Measurements from ENCODE around the gene ITGAV. TPM values are rescaled to one million over a fixed set of nuclear protein-coding genes. Genes with fewer than 3 reads are reported as not detected.

Gene ITGAV
- total and polyA plus RNA-seq, 8 donors = 53.6 to 175 (median 57.6) TPM

- intact Hi-C loops (cut with DNase I) = no loop called here
- peak; percentile 79 for ATAC-seq
- TF ChIP-seq, protein P1, sequence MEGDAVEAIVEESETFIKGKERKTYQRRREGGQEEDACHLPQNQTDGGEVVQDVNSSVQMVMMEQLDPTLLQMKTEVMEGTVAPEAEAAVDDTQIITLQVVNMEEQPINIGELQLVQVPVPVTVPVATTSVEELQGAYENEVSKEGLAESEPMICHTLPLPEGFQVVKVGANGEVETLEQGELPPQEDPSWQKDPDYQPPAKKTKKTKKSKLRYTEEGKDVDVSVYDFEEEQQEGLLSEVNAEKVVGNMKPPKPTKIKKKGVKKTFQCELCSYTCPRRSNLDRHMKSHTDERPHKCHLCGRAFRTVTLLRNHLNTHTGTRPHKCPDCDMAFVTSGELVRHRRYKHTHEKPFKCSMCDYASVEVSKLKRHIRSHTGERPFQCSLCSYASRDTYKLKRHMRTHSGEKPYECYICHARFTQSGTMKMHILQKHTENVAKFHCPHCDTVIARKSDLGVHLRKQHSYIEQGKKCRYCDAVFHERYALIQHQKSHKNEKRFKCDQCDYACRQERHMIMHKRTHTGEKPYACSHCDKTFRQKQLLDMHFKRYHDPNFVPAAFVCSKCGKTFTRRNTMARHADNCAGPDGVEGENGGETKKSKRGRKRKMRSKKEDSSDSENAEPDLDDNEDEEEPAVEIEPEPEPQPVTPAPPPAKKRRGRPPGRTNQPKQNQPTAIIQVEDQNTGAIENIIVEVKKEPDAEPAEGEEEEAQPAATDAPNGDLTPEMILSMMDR (IDR thresholded peaks at IDR 0.05) = no peak
- H3K9me3 ChIP-seq = no peaks in the 10 kb centered on the region
- H3K36me3 ChIP-seq = no peaks in the 10 kb centered on the region
- no peaks in the 10 kb centered on the region for H3K27me3 ChIP-seq
- peak in 1 of 4 donors; percentile 6 for DNase-seq
- peak overlapping the region; percentile 74 to 86 for H3K27ac ChIP-seq
- H3K4me1 ChIP-seq = peaks cover 21 to 27% of the 10 kb centered on the region in 2 donors
- no peak overlapping the region for H3K4me3 ChIP-seq
Measured at GRCh38 chr2:186544255-186544675, 45.6 kb upstream of the ITGAV start.

DNA sequence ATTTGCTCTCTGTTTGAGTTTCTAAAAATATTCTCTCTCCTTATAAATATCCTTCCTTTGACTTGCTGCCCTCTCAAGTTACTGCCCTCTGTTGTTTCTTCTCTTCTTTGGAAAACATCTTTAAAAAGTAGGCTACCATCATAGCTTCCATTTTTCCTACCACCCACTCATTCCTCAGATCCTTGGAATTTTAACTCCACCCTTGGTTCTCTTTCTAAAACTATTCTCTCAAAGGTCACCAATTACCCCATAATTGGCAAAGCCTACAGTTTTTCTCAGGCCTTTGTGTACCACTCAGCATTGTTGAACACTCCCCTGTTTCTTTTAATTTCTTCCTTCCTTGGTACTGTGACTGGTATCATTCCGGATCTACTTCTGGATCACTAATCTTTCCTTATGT, 43.0 kb upstream of the ITGAV start:
- DNase-seq = no peak
- Histone ChIP-seq H3K9me3 (no peaks in the 10 kb centered on the region), H3K27me3 (no peaks in the 10 kb centered on the region), H3K27ac (no peak overlapping the region), H3K36me3 (no peaks in the 10 kb centered on the region), H3K4me3 (no peak overlapping the region), H3K4me1 (peaks cover 21 to 27% of the 10 kb centered on the region in 2 donors)
- TF ChIP-seq, protein P1 (IDR thresholded peaks at IDR 0.05) = no peak
- no peak for ATAC-seq
- intact Hi-C loops (cut with DNase I) = no loop called here

DNA sequence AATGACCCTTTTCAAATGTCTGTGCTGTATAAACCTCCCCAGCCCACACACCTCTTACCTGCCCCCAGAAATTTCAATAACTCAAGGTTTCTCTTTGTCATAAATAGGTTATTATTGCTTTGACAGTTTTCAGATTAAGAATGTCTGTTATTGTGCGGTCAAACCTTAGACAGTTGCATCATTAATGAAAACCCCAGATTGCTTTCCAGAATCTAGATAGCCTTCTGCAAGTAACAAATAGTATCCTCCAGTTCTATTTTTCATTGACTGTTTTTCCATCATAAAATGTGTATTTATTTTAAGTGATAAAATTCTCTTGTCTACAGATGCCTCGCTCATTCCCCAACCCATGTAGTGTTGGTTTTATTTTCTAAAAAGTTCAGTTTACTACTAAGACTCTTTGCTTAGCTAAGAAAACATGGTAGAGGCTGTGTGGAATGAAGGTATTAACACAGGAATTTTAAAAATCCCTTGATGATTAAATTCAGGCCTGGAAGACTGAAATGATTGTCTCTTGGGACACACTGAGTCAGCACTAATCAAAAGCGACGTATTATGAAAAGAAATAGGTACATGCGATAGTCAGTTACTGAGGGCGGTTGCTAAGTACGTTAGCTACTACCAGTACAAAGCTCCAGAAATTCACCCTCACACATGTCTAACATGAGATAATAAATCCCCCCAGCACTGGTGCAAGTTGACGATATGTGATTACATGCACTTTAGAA, 38.4 kb upstream of the ITGAV start:
- intact Hi-C loops (cut with DNase I) = no loop called here
- H3K4me3 ChIP-seq = no peak overlapping the region
- H3K9me3 ChIP-seq = no peaks in the 10 kb centered on the region
- no peaks in the 10 kb centered on the region for H3K27me3 ChIP-seq
- H3K27ac ChIP-seq = no peak overlapping the region
- H3K36me3 ChIP-seq = no peaks in the 10 kb centered on the region
- peaks cover 0 to 4% of the 10 kb centered on the region in 2 donors for H3K4me1 ChIP-seq
- DNase-seq = no peak
- no peak for ATAC-seq
- TF ChIP-seq, protein P1 (IDR thresholded peaks at IDR 0.05) = no peak

DNA sequence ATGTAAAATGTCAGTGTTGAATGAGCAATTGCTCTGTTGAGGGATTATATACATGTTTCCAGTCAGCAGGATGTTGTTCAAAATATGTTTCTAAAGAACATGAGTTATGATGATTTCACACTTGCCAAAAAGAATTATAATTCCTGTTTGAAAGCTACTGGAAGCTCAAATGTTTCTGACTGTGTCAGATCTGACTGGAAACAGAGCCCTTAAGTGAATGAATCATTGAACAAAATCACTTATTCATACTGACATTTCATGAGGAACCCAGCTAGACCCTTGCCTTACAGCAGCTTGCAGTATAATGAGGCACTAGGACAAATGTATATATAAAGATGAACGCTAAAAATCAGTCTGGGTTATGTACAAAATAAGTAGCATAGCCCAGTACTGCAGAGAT, 35.4 kb upstream of the ITGAV start:
- TF ChIP-seq, protein P1 (IDR thresholded peaks at IDR 0.05) = no peak

DNA sequence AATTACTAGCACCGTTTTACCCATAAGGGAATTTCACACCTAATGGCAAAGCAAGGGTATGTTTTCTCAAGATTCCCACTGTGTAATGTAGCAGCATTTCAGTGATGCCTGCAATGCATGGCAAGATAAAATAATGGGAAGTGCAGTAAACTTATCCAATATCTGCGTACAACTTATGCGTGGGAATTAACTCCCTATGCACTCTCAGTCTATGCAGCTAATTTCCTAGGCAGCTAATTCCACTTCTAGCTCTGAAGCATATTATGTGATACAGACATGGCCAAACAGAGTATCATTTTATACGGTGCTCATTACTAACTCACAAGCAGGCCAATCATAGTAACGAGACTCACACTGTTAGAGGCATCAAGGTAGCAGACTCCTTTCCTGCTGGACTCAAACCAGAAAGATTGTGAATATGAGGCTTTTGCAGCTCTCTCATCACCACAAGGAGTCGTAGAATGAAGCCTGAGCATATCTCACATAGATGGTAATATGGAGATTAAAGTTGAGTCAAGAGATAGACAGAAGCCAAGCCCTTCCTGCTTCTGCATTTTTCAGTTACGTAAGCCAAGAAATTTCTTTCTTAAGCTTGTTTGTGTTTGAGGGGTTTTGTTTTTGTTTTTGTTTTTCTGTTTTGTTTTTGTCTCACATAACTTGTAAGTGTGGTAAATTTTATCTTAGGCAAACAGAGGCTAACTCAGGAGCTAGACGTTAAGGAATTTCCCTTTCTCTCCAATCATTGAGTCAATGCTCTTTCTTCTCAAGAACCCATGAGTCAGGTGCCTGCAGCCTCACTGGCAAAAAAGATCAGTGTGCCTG, 34.8 kb upstream of the ITGAV start:
- TF ChIP-seq, protein P1 (IDR thresholded peaks at IDR 0.05) = no peak
- intact Hi-C loops (cut with DNase I) = no loop called here
- DNase-seq (no peak), ATAC-seq (peak; percentile 54)
- H3K4me1 ChIP-seq = no peaks in the 10 kb centered on the region
- H3K27me3 ChIP-seq = no peaks in the 10 kb centered on the region
- no peaks in the 10 kb centered on the region for H3K36me3 ChIP-seq
- H3K9me3 ChIP-seq = no peaks in the 10 kb centered on the region
- H3K27ac ChIP-seq = no peak overlapping the region
- no peak overlapping the region for H3K4me3 ChIP-seq

More for the DNA sequence above, 35.4 kb upstream of the ITGAV start:
- Histone ChIP-seq H3K4me1 (no peaks in the 10 kb centered on the region), H3K27me3 (no peaks in the 10 kb centered on the region), H3K4me3 (no peak overlapping the region), H3K27ac (no peak overlapping the region), H3K9me3 (no peaks in the 10 kb centered on the region), H3K36me3 (no peaks in the 10 kb centered on the region)
- ATAC-seq (no peak), DNase-seq (no peak)
- intact Hi-C loops (cut with DNase I) = no loop called here

Measured in left lung (tissue), 10 donors.